Erythroblast (primary cell): ENCODE results near the gene FURIN.
A peak's percentile ranks its signal among the peaks of the same experiment; 100 is the strongest.
"Not testable (repeated sequence)": the region's sequence is repeated elsewhere in the genome, so short reads cannot be mapped to it uniquely, and the experiment has no call there.

Experiments
- DNase-seq, 2 experiments: peaks; one replicate each; lab custom pipeline; 2025; lab: John Stamatoyannopoulos, UW
- GATA1 ChIP-seq: IDR thresholded peaks from 2 replicates; pipeline ENCODE4 v1.6.1; 2011; ENCODE audit warnings: low read depth, mild to moderate bottlenecking, control low read depth, low read length, moderate library complexity
- POLR2A ChIP-seq: IDR thresholded peaks from 2 replicates; pipeline ENCODE4 v1.6.1; 2011; ENCODE audit warnings: mild to moderate bottlenecking, low read length

The FURIN gene

GRCh38 chr15:90911906-90912769 is 43.8 kb downstream of the FURIN start:
- no peak for DNase-seq
- TF ChIP-seq POLR2A (no peak), GATA1 (no peak)

GRCh38 chr15:90912770-90913075 is 44.3 kb downstream of the FURIN start:
- TF ChIP-seq GATA1 (no peak), POLR2A (no peak)

GRCh38 chr15:90913398-90913944 is 45.1 kb downstream of the FURIN start:
- no peak for TF ChIP-seq POLR2A
- no peak for TF ChIP-seq GATA1
- no peak for DNase-seq

More at GRCh38 chr15:90912770-90913075, 44.3 kb downstream of the FURIN start:
- DNase-seq, result no peak

GRCh38 chr15:90914305-90915080 is 46.1 kb downstream of the FURIN start:
- TF ChIP-seq GATA1 (no peak), POLR2A (no peak)
- no peak for DNase-seq

GRCh38 chr15:90915216-90915807 is 46.9 kb downstream of the FURIN start:
- TF ChIP-seq GATA1 (no peak), POLR2A (no peak)

GRCh38 chr15:90915808-90916440 is 47.5 kb downstream of the FURIN start:
- no peak for TF ChIP-seq POLR2A
- no peak for TF ChIP-seq GATA1
- DNase-seq, result no peak

More at GRCh38 chr15:90915216-90915807, 46.9 kb downstream of the FURIN start:
- DNase-seq, result no peak

- no peak for TF ChIP-seq GATA1
- no peak for TF ChIP-seq POLR2A
Observed at GRCh38 chr15:90916461-90916860, 48.1 kb downstream of the FURIN start.

GRCh38 chr15:90917569-90917968 is 49.2 kb downstream of the FURIN start:
- peak; percentile 22 for TF ChIP-seq POLR2A
- no peak for TF ChIP-seq GATA1
- DNase-seq, result no peak

More at GRCh38 chr15:90916461-90916860, 48.1 kb downstream of the FURIN start:
- DNase-seq, result no peak

- no peak for TF ChIP-seq POLR2A
- no peak for TF ChIP-seq GATA1
- DNase-seq, result no peak
Observed at GRCh38 chr15:90918034-90918788, 49.8 kb downstream of the FURIN start.

- no peak for TF ChIP-seq POLR2A
- no peak for DNase-seq
Observed at GRCh38 chr15:90918835-90919234, 50.4 kb downstream of the FURIN start.

- TF ChIP-seq GATA1 (no peak), POLR2A (no peak)
- no peak for DNase-seq
Observed at GRCh38 chr15:90921887-90922286, 53.5 kb downstream of the FURIN start.

GRCh38 chr15:90922712-90923322 is 54.4 kb downstream of the FURIN start:
- peak; percentile 59 to 64 for DNase-seq
- TF ChIP-seq POLR2A, result peak; percentile 32

GRCh38 chr15:90924375-90924774 is 56.0 kb downstream of the FURIN start:
- DNase-seq, result no peak
- TF ChIP-seq GATA1, result no peak
- TF ChIP-seq POLR2A, result no peak

- not testable (repeated sequence) for DNase-seq
Observed at GRCh38 chr15:90926766-90927165, 58.4 kb downstream of the FURIN start.

- not testable (repeated sequence) for DNase-seq
Observed at GRCh38 chr15:90928106-90928505, 59.7 kb downstream of the FURIN start.
